Mucosa of rectum (tissue), 2 donors: Measurements from ENCODE around the gene YBX1.
"Not testable (repeated sequence)": the region's sequence is repeated elsewhere in the genome, so short reads cannot be mapped to it uniquely, and the experiment has no call there.

Experiments
- H3K27ac ChIP-seq, 2 donors: one replicate each; pipeline ENCODE4 v1.7.0; 2013; ENCODE audit warnings: inconsistent platforms in 2 of 2, low read depth in 2 of 2, low read length in 2 of 2
- H3K27me3 ChIP-seq, 2 donors: one replicate each; pipeline ENCODE4 v1.7.0; 2013; ENCODE audit warnings: low read length in 2 of 2; ENCODE audit not compliant: control insufficient read depth in 2 of 2, insufficient read depth in 2 of 2
- H3K36me3 ChIP-seq, 2 donors: one replicate each; pipeline ENCODE4 v1.7.0; 2013; ENCODE audit warnings: low read length in 2 of 2; ENCODE audit not compliant: control insufficient read depth in 2 of 2, insufficient read depth in 2 of 2
- H3K4me1 ChIP-seq, 2 donors: one replicate each; pipeline ENCODE4 v1.7.0; 2013; ENCODE audit warnings: low read length in 2 of 2, mild to moderate bottlenecking in 1 of 2; ENCODE audit not compliant: control insufficient read depth in 2 of 2, insufficient read depth in 2 of 2
- H3K4me3 ChIP-seq, 2 donors: one replicate each; pipeline ENCODE4 v1.7.0; 2013; ENCODE audit warnings: low read length in 2 of 2
- H3K9ac ChIP-seq, 2 donors: one replicate each; pipeline ENCODE4 v1.7.0; 2013; ENCODE audit warnings: low read length in 2 of 2, low read depth in 1 of 2, mild to moderate bottlenecking in 1 of 2
- H3K9me3 ChIP-seq, 2 donors: one replicate each; pipeline ENCODE4 v1.7.0; 2013; ENCODE audit warnings: low read length in 2 of 2; ENCODE audit not compliant: control insufficient read depth in 2 of 2
- donor health status: healthy.
- donor health status: Normal muscosa, but diverticular disease.

The YBX1 gene

GRCh38 chr1:42713293-42713692 is 31.1 kb downstream of the YBX1 start:
- Histone ChIP-seq H3K27me3 (no peaks in the 10 kb centered on the region), H3K9me3 (peaks cover 0 to 6% of the 10 kb centered on the region in 2 donors), H3K36me3 (peaks cover 7 to 8% of the 10 kb centered on the region in 2 donors), H3K4me1 (no peaks in the 10 kb centered on the region), H3K9ac (no peak overlapping the region), H3K27ac (no peak overlapping the region), H3K4me3 (no peak overlapping the region)

GRCh38 chr1:42714441-42714840 is 32.2 kb downstream of the YBX1 start:
- not testable (repeated sequence) for H3K36me3 ChIP-seq, H3K27ac ChIP-seq, H3K27me3 ChIP-seq, H3K9ac ChIP-seq, H3K4me1 ChIP-seq, H3K9me3 ChIP-seq, H3K4me3 ChIP-seq

DNA sequence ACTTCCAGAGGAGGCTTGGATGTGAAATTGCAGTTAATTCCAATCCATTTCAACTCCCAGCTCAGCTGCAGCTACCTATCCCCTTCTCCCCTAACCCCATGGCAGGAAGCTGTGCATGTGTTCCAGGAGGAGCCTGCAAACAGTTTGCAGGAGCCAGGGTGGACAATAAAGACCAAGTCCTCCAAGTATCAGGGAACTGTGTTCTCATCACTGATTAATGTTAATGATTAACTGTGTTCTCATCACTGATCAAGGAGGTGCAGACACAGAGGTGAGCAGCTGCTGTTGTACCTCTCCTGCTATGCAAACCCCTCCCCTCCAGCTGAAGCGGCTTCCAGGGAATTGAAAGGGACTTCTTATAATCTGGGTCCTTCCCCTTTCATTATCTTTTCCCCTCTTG is 38.6 kb downstream of the YBX1 start:
- H3K27ac ChIP-seq = no peak overlapping the region
- no peaks in the 10 kb centered on the region for H3K4me1 ChIP-seq
- no peak overlapping the region for H3K9ac ChIP-seq
- H3K27me3 ChIP-seq = no peaks in the 10 kb centered on the region
- H3K9me3 ChIP-seq = no peaks in the 10 kb centered on the region
- H3K4me3 ChIP-seq = no peak overlapping the region
- no peaks in the 10 kb centered on the region for H3K36me3 ChIP-seq

DNA sequence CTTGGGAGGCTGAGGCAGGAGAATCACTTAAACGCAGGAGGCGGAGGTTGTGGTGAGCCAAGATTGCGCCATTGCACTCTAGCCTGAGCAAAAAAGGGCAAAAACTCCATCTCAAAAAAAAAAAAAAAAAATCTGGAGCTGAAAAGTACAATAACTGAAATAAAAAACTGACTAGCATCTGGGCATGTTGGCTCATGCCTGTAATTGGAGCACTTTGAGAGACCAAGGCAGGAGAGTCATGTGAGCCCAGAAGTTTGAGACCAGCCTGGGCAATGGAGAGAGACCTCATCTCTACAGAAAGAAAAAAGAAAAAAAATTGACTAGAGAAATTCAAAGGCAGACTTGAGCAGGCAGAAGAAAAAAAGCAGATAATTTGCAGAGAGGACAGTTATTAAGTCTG is 39.7 kb downstream of the YBX1 start:
- Histone ChIP-seq H3K4me3 (no peak overlapping the region), H3K27ac (no peak overlapping the region), H3K27me3 (no peaks in the 10 kb centered on the region), H3K36me3 (no peaks in the 10 kb centered on the region), H3K4me1 (no peaks in the 10 kb centered on the region), H3K9ac (no peak overlapping the region), H3K9me3 (no peaks in the 10 kb centered on the region)

GRCh38 chr1:42722403-42722802 is 40.2 kb downstream of the YBX1 start:
- H3K9ac ChIP-seq, H3K4me3 ChIP-seq, H3K36me3 ChIP-seq, H3K9me3 ChIP-seq, H3K4me1 ChIP-seq, H3K27ac ChIP-seq, H3K27me3 ChIP-seq: not testable (repeated sequence)

DNA sequence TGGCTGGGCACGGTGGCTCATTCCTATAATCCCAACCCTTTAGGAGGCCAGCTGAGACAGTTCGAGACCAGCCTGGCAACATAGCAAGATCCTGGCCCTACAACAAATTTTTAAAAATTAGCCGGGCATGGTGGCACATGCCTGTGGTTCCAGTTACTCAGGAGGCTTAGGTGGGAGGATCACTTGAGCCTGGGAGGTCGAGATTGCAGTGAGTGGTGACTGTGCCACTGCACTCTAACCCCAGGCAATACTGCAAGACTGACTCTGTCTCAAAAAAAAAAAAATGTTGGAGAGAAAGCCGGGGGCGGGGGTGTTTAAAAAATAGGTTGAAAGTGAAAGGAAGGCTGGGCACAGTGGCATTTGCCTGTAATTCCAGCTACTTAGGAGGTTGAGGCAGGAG is 41.3 kb downstream of the YBX1 start:
- H3K27me3 ChIP-seq = no peaks in the 10 kb centered on the region
- H3K27ac ChIP-seq = no peak overlapping the region
- no peaks in the 10 kb centered on the region for H3K36me3 ChIP-seq
- H3K9me3 ChIP-seq = no peaks in the 10 kb centered on the region
- H3K4me3 ChIP-seq = no peak overlapping the region
- H3K9ac ChIP-seq = no peak overlapping the region
- H3K4me1 ChIP-seq = no peaks in the 10 kb centered on the region

GRCh38 chr1:42725820-42726219 is 43.6 kb downstream of the YBX1 start:
- not testable (repeated sequence) for H3K4me1 ChIP-seq, H3K36me3 ChIP-seq, H3K27me3 ChIP-seq, H3K9ac ChIP-seq, H3K27ac ChIP-seq, H3K4me3 ChIP-seq, H3K9me3 ChIP-seq

- no peak overlapping the region for H3K4me3 ChIP-seq
- no peak overlapping the region for H3K27ac ChIP-seq
- peaks cover 4 to 9% of the 10 kb centered on the region in 2 donors for H3K4me1 ChIP-seq
- no peaks in the 10 kb centered on the region for H3K9me3 ChIP-seq
- H3K27me3 ChIP-seq = no peaks in the 10 kb centered on the region
- no peak overlapping the region for H3K9ac ChIP-seq
- no peaks in the 10 kb centered on the region for H3K36me3 ChIP-seq
Observed at GRCh38 chr1:42730002-42730401, 47.8 kb downstream of the YBX1 start.

GRCh38 chr1:42730988-42731387 is 48.8 kb downstream of the YBX1 start:
- no peaks in the 10 kb centered on the region for H3K36me3 ChIP-seq
- no peaks in the 10 kb centered on the region for H3K9me3 ChIP-seq
- no peak overlapping the region for H3K9ac ChIP-seq

DNA sequence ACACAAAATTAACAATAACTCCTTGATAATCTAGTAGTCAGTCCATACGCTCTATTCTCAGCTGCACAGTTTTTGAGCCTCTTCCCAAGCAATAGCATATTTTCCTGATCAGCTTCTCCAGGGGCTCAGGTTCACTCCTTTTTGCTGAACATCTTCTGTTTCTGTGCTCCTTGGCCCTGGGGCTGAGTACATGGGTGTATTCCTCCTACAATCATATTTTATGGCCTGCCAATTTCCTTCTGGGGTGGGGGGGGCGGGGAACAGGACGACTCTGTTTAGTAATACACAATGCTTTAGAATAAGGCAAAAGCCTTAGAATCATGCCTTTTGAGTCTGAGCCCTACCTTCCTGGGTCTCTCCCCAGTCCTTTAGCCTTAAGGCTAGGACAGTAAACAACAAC is 49.4 kb downstream of the YBX1 start:
- Histone ChIP-seq H3K27me3 (no peaks in the 10 kb centered on the region), H3K36me3 (no peaks in the 10 kb centered on the region), H3K27ac (no peak overlapping the region), H3K9me3 (no peaks in the 10 kb centered on the region), H3K4me3 (no peak overlapping the region), H3K9ac (no peak overlapping the region), H3K4me1 (peaks cover 11 to 21% of the 10 kb centered on the region in 2 donors)

More at GRCh38 chr1:42730988-42731387, 48.8 kb downstream of the YBX1 start:
- Histone ChIP-seq H3K4me1 (peaks cover 5 to 15% of the 10 kb centered on the region in 2 donors), H3K4me3 (no peak overlapping the region), H3K27me3 (no peaks in the 10 kb centered on the region), H3K27ac (no peak overlapping the region)

GRCh38 chr1:42732126-42732680 is 50.0 kb downstream of the YBX1 start:
- Histone ChIP-seq H3K9ac (no peak overlapping the region), H3K9me3 (no peaks in the 10 kb centered on the region), H3K36me3 (no peaks in the 10 kb centered on the region), H3K4me3 (no peak overlapping the region), H3K27ac (no peak overlapping the region), H3K4me1 (peaks cover 17 to 25% of the 10 kb centered on the region in 2 donors), H3K27me3 (no peaks in the 10 kb centered on the region)
